Activated gamma-delta T cell treated with anti-CD3 and anti-CD28 coated beads, Interleukin-2, amount 50 U/mL, for 16 hours (primary cell): ENCODE results near the gene ANO6.

Experiments
- DNase-seq: peaks from one replicate; pipeline ENCODE4 v3.0.0-alpha.2; 2020; ENCODE audit warnings: low read depth

The ANO6 gene

GRCh38 chr12:45281994-45282393, 66.1 kb downstream of the ANO6 start:
- DNase-seq: no peak

GRCh38 chr12:45282411-45282810, 66.5 kb downstream of the ANO6 start:
- DNase-seq: no peak

GRCh38 chr12:45284096-45284901, 68.4 kb downstream of the ANO6 start:
- no peak for DNase-seq

- no peak for DNase-seq
These were observed 69.8 kb downstream of the ANO6 start for GRCh38 chr12:45285717-45286116.

- no peak for DNase-seq
These were observed 70.7 kb downstream of the ANO6 start for GRCh38 chr12:45286621-45287020.

- no peak for DNase-seq
These were observed 73.6 kb downstream of the ANO6 start for GRCh38 chr12:45289245-45290215.

- no peak for DNase-seq
These were observed 74.3 kb downstream of the ANO6 start for GRCh38 chr12:45290216-45290605.

- no peak for DNase-seq
These were observed 75.6 kb downstream of the ANO6 start for GRCh38 chr12:45291518-45291917.

- no peak for DNase-seq
These were observed 76.7 kb downstream of the ANO6 start for GRCh38 chr12:45292486-45293195.

GRCh38 chr12:45294906-45295305, 79.0 kb downstream of the ANO6 start:
- no peak for DNase-seq

- no peak for DNase-seq
These were observed 80.2 kb downstream of the ANO6 start for GRCh38 chr12:45296046-45296586.

- no peak for DNase-seq
These were observed 82.2 kb downstream of the ANO6 start for GRCh38 chr12:45298047-45298446.

- no peak for DNase-seq
These were observed 83.1 kb downstream of the ANO6 start for GRCh38 chr12:45298721-45299692.

GRCh38 chr12:45302621-45303369, 86.9 kb downstream of the ANO6 start:
- no peak for DNase-seq

GRCh38 chr12:45303945-45304344, 88.0 kb downstream of the ANO6 start:
- DNase-seq: no peak

GRCh38 chr12:45304514-45305178, 88.8 kb downstream of the ANO6 start:
- DNase-seq: no peak

- DNase-seq: no peak
These were observed 90.0 kb downstream of the ANO6 start for GRCh38 chr12:45305907-45306306.

- DNase-seq: no peak
These were observed 94.1 kb downstream of the ANO6 start for GRCh38 chr12:45309836-45310626.

- no peak for DNase-seq
These were observed 94.7 kb downstream of the ANO6 start for GRCh38 chr12:45310627-45310968.
